Fibroblast of skin of scalp (primary cell): ENCODE measurements around the gene TCEANC2.

Source experiments
- DNase-seq: peaks from one replicate; pipeline ENCODE4 v3.0.0-alpha.2; 2013

TCEANC2 gene

GRCh38 chr1:54136963-54137533 lies 83.6 kb downstream of the TCEANC2 start:
- DNase-seq: peak; percentile 53

GRCh38 chr1:54137534-54138061 lies 84.2 kb downstream of the TCEANC2 start:
- peak; percentile 91 for DNase-seq

GRCh38 chr1:54138994-54139393 lies 85.6 kb downstream of the TCEANC2 start:
- no peak for DNase-seq

GRCh38 chr1:54139711-54140110 lies 86.3 kb downstream of the TCEANC2 start:
- no peak for DNase-seq

- no peak for DNase-seq
These were observed 88.9 kb downstream of the TCEANC2 start for GRCh38 chr1:54142146-54142900.

- DNase-seq: no peak
These were observed 91.0 kb downstream of the TCEANC2 start for GRCh38 chr1:54144366-54144765.

GRCh38 chr1:54149734-54150133 lies 96.3 kb downstream of the TCEANC2 start:
- DNase-seq: no peak

GRCh38 chr1:54151013-54151412 lies 97.6 kb downstream of the TCEANC2 start:
- DNase-seq: no peak

GRCh38 chr1:54152696-54153095 lies 99.3 kb downstream of the TCEANC2 start, which contains the start of gene CDCP2:
TSS of gene CDCP2 (minus strand) at chr1:54153000. CDS start at chr1:54152922, 78 bp downstream.
- DNase-seq: no peak

GRCh38 chr1:54153535-54154439 lies 100.4 kb downstream of the TCEANC2 start:
- DNase-seq: peak; percentile 78
